ENCODE data around the gene FCSK.

The FCSK gene

DNA sequence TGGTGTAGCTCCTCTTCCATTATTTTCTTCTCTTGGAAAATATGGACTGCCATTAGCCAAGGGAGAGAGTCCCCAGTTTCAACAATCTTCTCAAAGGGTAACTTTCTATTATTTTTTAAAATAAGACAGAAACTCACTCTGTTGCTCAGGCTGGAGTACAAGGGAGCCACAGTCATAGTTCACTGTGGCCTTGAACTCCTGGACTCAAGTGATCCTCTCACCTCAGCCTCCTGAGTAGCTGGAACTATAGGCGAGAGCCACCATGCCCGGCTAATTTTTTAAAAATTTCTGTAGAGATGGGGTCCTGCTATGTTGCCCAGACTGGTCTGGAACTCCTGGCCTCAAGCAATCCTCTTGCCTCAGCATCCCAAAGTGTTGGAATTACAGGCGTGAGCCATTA, 55.8 kb downstream of the FCSK start:
- Histone ChIP-seq H3K27ac (no peak overlapping the region), H3K4me3 (ENCODE audit: low read depth in 1 of 2, low read length in 1 of 2) (no peak overlapping the region), H3K36me3 (peaks cover 94% of the 10 kb centered on the region), H3K27me3 (no peaks in the 10 kb centered on the region), H3K4me1 (ENCODE audit: control insufficient read depth in 1 of 2, insufficient read depth in 1 of 2, low read depth in 1 of 2, low read length in 1 of 2) (no peaks in the 10 kb centered on the region), H3K9me3 (no peaks in the 10 kb centered on the region)
- TF ChIP-seq, protein P1, sequence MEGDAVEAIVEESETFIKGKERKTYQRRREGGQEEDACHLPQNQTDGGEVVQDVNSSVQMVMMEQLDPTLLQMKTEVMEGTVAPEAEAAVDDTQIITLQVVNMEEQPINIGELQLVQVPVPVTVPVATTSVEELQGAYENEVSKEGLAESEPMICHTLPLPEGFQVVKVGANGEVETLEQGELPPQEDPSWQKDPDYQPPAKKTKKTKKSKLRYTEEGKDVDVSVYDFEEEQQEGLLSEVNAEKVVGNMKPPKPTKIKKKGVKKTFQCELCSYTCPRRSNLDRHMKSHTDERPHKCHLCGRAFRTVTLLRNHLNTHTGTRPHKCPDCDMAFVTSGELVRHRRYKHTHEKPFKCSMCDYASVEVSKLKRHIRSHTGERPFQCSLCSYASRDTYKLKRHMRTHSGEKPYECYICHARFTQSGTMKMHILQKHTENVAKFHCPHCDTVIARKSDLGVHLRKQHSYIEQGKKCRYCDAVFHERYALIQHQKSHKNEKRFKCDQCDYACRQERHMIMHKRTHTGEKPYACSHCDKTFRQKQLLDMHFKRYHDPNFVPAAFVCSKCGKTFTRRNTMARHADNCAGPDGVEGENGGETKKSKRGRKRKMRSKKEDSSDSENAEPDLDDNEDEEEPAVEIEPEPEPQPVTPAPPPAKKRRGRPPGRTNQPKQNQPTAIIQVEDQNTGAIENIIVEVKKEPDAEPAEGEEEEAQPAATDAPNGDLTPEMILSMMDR (IDR thresholded peaks at IDR 0.05), result no peak

DNA sequence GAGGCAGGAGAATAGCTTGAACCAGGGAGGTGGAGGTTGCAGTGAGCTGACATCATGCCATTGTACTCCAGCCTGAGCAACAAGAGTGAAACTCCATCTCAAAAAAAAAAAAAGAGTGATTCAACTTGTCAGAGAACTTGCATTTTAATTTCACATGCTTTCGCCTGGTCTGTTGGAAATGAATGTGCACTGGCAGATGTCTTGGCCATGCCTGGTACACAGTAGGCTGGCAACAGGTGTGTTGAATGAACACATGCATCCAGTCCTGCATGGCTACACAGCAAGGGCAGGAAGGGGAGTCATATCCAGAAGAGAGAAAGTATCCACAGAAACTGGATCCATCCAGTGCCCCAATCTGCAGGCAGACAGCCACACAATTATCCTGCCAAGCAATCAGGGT, 57.4 kb downstream of the FCSK start:
- TF ChIP-seq, protein P1 (IDR thresholded peaks at IDR 0.05), result no peak
- Histone ChIP-seq H3K9me3 (no peaks in the 10 kb centered on the region), H3K27me3 (no peaks in the 10 kb centered on the region), H3K36me3 (peaks cover 100% of the 10 kb centered on the region), H3K4me3 (ENCODE audit: low read depth in 1 of 2, low read length in 1 of 2) (no peak overlapping the region), H3K27ac (no peak overlapping the region), H3K4me1 (ENCODE audit: control insufficient read depth in 1 of 2, insufficient read depth in 1 of 2, low read depth in 1 of 2, low read length in 1 of 2) (no peaks in the 10 kb centered on the region)

DNA sequence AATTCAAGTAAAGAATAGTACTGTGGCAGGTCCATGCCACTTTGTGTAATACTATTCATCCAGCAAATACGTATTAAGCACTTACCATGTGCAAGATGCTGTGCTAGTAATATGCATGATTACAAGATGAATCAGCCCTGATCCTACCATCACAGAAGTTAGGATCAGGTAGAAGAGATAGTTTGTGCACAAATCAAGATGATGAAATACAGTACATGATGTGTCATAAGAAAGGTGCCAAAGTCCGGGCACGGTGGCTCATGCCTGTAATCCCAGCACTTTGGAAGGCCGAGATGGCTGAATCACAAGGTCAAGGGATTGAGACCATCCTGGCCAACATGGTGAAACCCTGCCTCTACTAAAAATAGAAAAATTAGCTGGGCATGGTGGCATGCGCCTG, 58.1 kb downstream of the FCSK start:
- Histone ChIP-seq H3K4me1 (ENCODE audit: control insufficient read depth in 1 of 2, insufficient read depth in 1 of 2, low read depth in 1 of 2, low read length in 1 of 2) (no peaks in the 10 kb centered on the region), H3K4me3 (ENCODE audit: low read depth in 1 of 2, low read length in 1 of 2) (no peak overlapping the region), H3K27ac (no peak overlapping the region), H3K27me3 (no peaks in the 10 kb centered on the region), H3K9me3 (no peaks in the 10 kb centered on the region), H3K36me3 (peaks cover 100% of the 10 kb centered on the region)
- TF ChIP-seq, protein P1 (IDR thresholded peaks at IDR 0.05), result no peak

DNA sequence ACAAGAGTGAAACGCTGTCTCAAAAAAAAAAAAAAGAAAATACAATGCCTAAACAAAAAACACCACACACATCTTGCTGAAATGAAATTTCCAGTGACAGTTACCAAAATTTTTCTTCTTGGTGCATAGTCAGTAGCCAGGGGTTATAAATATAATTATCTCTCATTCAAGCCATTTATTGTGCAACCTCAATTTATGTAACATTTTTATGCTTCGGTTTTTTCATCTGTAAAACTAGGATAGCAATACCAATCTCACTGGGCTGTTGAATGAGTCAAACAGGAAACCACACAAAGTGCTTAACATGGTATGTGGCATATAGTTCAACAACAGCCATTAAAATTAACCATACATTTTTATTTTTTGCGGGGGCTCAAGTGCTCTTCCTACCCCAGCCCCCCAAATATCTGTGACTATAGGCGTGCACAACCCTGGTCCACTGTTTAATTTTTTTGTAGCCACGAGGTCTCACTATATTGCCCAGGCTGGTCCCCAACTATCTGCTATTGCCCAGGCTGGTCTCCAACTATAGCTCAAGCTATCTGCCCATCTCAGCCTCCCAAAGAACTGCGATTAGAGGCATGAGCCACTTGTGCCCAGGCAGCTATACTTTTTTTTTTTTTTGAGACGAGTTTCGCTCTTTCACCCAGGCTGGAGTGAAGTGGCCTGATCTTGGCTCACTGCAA, 66.4 kb downstream of the FCSK start:
- TF ChIP-seq, protein P1 (IDR thresholded peaks at IDR 0.05), result no peak
- H3K36me3 ChIP-seq, result peaks cover 31% of the 10 kb centered on the region
- H3K27ac ChIP-seq, result no peak overlapping the region

DNA sequence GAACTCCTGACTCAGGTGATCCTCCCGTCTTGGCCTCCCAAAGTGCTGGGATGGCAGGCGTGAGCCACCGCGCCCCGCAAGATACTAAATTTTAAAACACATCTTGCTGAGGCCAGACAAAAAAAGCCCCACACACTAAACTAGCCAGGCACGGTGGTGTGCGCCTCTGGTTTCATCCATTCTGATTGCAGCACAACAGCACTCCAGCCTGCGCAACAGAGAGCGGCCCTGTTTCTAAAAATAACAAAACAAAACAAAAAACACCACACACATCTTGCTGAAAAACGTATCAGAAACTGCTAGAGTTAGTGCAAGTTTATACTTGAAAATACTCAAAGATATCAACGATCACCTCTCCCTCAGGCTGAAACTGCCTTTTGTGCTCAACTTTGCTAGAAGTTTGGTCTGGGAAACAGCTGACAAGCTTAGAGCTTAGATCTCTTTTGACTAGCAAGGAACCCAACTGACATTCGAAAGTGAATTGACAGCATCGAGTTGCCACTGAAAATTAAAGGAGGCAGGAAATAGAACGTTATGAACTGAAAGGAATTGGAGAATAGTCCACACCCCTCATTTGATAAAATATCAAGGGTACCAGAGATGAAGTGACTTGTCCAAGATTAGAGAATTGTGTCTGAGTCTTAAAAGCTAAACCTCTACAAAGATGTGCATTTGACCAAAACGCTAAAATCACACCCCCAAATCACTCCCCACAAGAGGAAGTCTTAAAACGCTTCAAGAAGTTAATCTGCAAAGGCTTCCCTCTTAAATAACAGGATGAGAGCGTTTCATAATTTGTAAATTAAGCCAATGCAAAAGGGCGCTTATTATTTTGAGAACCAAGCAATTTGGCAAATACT, 68.1 kb downstream of the FCSK start:
- Histone ChIP-seq H3K27ac (peak overlapping the region; percentile 79), H3K36me3 (peaks cover 15% of the 10 kb centered on the region), H3K27me3 (no peaks in the 10 kb centered on the region), H3K9me3 (no peaks in the 10 kb centered on the region), H3K4me1 (ENCODE audit: control insufficient read depth in 1 of 2, insufficient read depth in 1 of 2, low read depth in 1 of 2, low read length in 1 of 2) (peaks cover 23 to 29% of the 10 kb centered on the region in 2 experiments), H3K4me3 (ENCODE audit: low read depth in 1 of 2, low read length in 1 of 2) (peak overlapping the region; percentile 79 to 100)
- TF ChIP-seq, protein P1 (IDR thresholded peaks at IDR 0.05), result no peak

More for the DNA sequence above, 66.4 kb downstream of the FCSK start:
- Histone ChIP-seq H3K4me1 (ENCODE audit: control insufficient read depth in 1 of 2, insufficient read depth in 1 of 2, low read depth in 1 of 2, low read length in 1 of 2) (peaks cover 23 to 29% of the 10 kb centered on the region in 2 experiments), H3K9me3 (no peaks in the 10 kb centered on the region), H3K4me3 (ENCODE audit: low read depth in 1 of 2, low read length in 1 of 2) (no peak overlapping the region), H3K27me3 (no peaks in the 10 kb centered on the region)

All from neutrophil (primary cell).